Neuron (in vitro differentiated cells): ENCODE data around the gene GABARAPL1.
"Not testable (repeated sequence)": the region's sequence is repeated elsewhere in the genome, so short reads cannot be mapped to it uniquely, and the experiment has no call there.

ENCODE experiments used
- H2AFZ ChIP-seq: one replicate; pipeline ENCODE4 v1.6.1; 2013; ENCODE audit warnings: low read depth, mild to moderate bottlenecking, inconsistent platforms, low read length, moderate library complexity
- H3K27me3 ChIP-seq: one replicate; pipeline ENCODE4 v1.6.1; 2013; ENCODE audit warnings: low read length; ENCODE audit not compliant: insufficient read depth
- H3K36me3 ChIP-seq: one replicate; pipeline ENCODE4 v1.6.1; 2013; ENCODE audit warnings: low read length; ENCODE audit not compliant: insufficient read depth
- H3K4me1 ChIP-seq: one replicate; pipeline ENCODE4 v1.6.1; 2013; ENCODE audit warnings: low read length; ENCODE audit not compliant: insufficient read depth
- H3K4me3 ChIP-seq: 2 replicates; pipeline ENCODE4 v1.5.1; 2013; ENCODE audit warnings: mild to moderate bottlenecking, low read length, moderate library complexity
- H3K9me3 ChIP-seq: one replicate; pipeline ENCODE4 v1.6.1; 2013; ENCODE audit warnings: low read length

GABARAPL1 gene

GRCh38 chr12:10211101-10211939, 1.4 kb upstream of the GABARAPL1 start:
- Histone ChIP-seq H3K27me3 (no peaks in the 10 kb centered on the region), H3K36me3 (no peaks in the 10 kb centered on the region), H2AFZ (no peak overlapping the region), H3K4me1 (peaks cover 7% of the 10 kb centered on the region), H3K4me3 (no peak overlapping the region), H3K9me3 (no peaks in the 10 kb centered on the region)

DNA sequence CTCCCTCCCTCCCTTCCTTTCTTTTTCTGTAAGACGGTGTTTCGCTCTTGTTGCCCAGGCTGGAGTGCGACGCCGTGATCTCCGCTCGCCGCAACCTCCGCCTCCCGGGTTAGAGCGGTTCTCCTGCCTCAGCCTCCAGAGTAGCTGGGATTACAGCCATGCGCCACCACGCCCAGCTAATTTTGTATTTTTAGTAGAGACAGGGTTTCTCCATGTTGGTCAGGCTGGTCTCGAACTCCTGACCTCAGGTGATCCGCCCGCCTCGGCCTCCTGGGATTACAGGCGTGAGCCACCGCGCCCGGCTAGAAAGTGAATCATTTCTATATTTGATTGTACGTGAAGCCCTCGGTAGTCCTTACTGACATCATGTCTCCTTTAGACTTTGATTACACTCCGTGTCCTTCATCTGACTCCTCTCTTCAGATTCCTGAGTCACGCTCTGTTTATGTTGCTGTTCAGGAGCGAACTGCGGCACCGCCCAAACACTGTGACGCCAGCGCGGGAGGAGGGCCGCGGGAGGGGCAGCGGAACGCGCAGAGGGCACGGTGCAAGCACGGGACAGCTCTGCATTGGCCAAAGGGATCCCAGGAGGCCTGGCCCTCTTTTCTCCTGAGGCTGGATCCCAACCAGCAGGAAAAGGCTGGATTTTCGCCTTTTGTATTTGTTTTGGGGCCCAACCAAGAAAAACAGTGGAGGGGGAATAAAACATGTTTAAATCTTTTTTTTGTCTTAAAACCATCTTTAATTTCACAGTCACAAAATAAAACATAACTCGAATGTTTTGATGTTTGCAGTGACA, 538 bp upstream of the GABARAPL1 start:
- H3K4me1 ChIP-seq = peaks cover 7% of the 10 kb centered on the region
- H3K36me3 ChIP-seq = no peaks in the 10 kb centered on the region
- peak overlapping the region; percentile 95 for H2AFZ ChIP-seq
- no peaks in the 10 kb centered on the region for H3K27me3 ChIP-seq
- H3K4me3 ChIP-seq = peak overlapping the region; percentile 57
- H3K9me3 ChIP-seq = no peaks in the 10 kb centered on the region

DNA sequence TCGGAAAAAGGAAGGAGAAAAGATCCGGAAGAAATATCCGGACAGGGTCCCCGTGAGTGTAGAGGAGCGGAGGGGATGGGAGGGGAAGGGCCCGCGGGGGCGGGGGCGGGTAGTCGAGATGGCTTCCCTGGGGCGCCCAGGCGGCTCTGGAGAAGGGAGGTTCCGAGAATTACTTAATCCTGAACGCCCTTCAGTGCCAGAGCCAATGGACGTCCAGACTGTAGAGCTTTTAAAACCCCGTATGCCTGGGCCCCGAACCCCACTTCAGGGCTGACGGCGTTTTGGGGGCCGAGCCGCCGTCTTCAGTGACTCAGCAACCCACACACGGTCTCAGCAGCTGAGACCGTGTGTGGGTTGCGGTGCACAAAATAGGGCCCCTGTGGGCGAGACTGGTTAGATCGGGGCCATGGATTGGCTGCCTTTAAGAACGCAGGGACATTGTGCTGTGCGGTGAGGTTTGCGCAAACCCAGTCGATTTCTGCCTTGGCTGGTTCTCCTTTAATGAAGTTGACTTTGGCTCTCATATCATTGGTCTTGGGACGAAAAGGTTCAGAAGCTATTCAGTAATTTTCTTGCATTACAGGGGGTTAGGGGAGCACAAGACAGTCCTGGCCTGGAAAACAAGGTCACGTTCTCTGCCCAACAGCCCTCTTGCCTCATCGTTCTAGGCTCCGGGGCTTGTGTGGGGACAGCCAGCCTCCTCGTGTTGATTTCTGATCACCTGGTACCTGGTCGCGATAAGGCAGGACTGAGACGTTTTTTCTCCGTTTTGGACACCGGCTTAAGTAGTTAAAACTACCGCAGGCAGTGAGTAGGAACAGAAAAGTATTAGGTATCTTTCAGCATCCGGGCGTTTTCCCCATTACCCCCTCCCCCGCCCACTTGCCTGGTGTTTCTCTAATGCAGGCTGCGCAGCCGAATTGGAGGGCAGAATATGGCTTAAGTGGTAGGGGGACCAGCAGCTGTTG, 775 bp downstream of the GABARAPL1 start:
- no peaks in the 10 kb centered on the region for H3K9me3 ChIP-seq
- H2AFZ ChIP-seq = peak overlapping the region; percentile 95
- peak overlapping the region; percentile 57 for H3K4me3 ChIP-seq
- H3K27me3 ChIP-seq = no peaks in the 10 kb centered on the region
- H3K4me1 ChIP-seq = peaks cover 7% of the 10 kb centered on the region
- no peaks in the 10 kb centered on the region for H3K36me3 ChIP-seq

- Histone ChIP-seq H3K4me3 (peak overlapping the region; percentile 57), H3K9me3 (no peaks in the 10 kb centered on the region), H2AFZ (peak overlapping the region; percentile 95), H3K36me3 (no peaks in the 10 kb centered on the region), H3K4me1 (peaks cover 7% of the 10 kb centered on the region), H3K27me3 (no peaks in the 10 kb centered on the region)
Observed at GRCh38 chr12:10214136-10214894, 1.6 kb downstream of the GABARAPL1 start.

DNA sequence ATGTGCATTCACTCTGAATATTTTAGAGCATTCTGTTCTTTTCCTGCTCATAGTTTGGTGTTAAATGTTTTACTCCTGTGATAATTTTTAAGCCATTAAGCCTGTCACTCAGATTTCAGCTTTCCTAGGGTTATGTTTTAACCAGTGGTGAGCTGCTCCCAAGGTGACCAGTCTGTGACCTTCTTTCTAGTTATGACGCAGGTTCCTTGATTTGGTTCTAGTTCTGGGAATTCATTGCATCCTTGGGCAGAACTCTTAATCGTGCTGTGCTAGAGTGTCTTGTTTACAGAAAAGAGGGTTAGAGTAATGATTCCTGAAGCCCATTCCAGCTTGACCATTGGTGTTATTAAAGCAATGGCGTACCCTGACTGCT, 2.2 kb downstream of the GABARAPL1 start:
- H3K36me3 ChIP-seq = peaks cover 4% of the 10 kb centered on the region
- no peaks in the 10 kb centered on the region for H3K9me3 ChIP-seq
- no peaks in the 10 kb centered on the region for H3K27me3 ChIP-seq
- peak overlapping the region; percentile 57 for H3K4me3 ChIP-seq
- no peak overlapping the region for H2AFZ ChIP-seq
- peaks cover 7% of the 10 kb centered on the region for H3K4me1 ChIP-seq

DNA sequence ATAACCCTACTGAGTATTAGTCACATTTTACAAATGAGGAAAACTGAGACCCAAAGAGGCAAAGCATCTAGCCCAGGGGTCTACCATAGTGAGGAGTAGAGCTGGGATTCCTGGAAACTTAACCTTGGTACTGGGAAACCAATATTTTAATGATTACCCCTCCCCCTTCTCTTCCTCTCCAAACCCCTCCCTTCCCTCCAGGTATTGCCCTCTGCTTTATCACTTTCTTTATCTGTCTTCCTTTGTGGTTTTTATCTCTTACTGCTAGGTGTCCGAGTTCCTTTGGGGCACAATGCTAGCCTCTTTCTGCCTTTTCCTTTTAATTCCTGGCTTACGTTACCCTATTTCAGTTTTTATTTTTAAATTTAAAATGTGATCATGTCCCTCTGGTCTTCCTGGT, 2.8 kb downstream of the GABARAPL1 start:
- Histone ChIP-seq H3K4me3 (no peak overlapping the region), H2AFZ (no peak overlapping the region), H3K4me1 (peaks cover 7% of the 10 kb centered on the region), H3K27me3 (no peaks in the 10 kb centered on the region), H3K36me3 (peaks cover 8% of the 10 kb centered on the region), H3K9me3 (no peaks in the 10 kb centered on the region)

DNA sequence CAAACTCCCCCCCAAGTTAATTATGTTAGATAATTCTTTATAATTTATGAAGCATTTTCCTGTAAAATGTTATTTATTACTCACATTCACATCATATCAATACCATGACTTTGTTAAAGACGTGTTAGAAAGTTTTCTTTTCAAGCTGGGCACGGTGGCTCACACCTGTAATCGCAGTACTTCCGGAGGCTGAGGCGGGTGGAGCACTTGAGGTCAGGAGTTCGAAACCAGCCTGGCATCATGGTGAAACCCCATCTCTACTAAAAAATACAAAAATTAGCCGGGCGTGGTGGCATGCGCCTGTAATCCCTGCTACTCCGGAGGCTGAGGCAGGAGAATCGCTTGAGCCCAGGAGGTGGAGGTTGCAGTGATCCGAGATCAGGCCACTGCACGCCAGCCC, 3.3 kb downstream of the GABARAPL1 start:
- peaks cover 12% of the 10 kb centered on the region for H3K36me3 ChIP-seq
- H3K27me3 ChIP-seq, H3K4me3 ChIP-seq, H2AFZ ChIP-seq, H3K9me3 ChIP-seq, H3K4me1 ChIP-seq: not testable (repeated sequence)

DNA sequence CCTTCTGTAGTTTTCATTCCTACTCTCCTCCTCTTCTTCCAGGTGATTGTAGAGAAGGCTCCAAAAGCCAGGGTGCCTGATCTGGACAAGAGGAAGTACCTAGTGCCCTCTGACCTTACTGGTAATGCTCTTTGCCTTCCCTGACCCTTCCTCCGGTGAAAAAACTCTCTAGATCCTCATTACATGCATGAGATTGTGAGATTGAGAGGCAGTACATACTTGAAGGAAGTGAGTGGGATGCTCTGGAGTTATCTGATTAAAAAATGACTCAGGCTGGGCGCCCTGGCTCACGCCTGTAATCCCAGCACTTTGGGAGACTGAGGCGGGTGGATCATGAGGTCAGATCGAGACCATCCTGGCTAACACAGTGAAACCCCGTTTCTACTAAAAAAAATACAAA, 5.3 kb downstream of the GABARAPL1 start:
- Histone ChIP-seq H3K4me3 (no peak overlapping the region), H3K4me1 (peaks cover 7% of the 10 kb centered on the region), H3K27me3 (no peaks in the 10 kb centered on the region), H2AFZ (no peak overlapping the region), H3K36me3 (peaks cover 27% of the 10 kb centered on the region), H3K9me3 (no peaks in the 10 kb centered on the region)

DNA sequence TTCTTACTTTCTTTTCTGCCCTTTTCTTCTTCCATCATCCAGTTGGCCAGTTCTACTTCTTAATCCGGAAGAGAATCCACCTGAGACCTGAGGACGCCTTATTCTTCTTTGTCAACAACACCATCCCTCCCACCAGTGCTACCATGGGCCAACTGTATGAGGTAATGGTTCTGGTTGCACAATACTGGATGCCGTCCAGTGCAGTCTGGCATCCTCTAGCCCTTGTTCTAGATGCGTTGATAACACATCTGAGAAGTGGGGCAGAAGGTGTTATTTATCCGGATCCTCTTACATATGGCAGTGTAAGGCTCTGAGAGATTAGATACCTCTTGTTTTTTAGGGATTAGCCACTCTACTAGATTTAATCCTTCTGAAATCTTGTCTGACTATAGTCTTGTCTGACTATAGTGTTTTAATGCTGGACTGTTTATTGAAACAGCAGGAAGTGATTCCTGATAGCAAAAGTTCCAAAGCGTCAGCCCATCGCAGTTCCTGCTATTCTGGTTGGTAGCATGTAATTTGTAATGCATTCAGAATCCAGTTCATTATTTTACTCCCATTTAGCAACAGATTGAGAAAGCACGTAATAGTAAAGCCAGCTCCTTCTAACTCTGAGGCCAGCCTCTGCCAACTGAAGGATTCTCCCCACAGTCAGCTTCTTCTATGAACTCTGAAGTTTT, 7.9 kb downstream of the GABARAPL1 start:
- no peaks in the 10 kb centered on the region for H3K4me1 ChIP-seq
- H3K36me3 ChIP-seq = peaks cover 31% of the 10 kb centered on the region
- no peaks in the 10 kb centered on the region for H3K27me3 ChIP-seq
- no peaks in the 10 kb centered on the region for H3K9me3 ChIP-seq
- no peak overlapping the region for H3K4me3 ChIP-seq
- no peak overlapping the region for H2AFZ ChIP-seq

DNA sequence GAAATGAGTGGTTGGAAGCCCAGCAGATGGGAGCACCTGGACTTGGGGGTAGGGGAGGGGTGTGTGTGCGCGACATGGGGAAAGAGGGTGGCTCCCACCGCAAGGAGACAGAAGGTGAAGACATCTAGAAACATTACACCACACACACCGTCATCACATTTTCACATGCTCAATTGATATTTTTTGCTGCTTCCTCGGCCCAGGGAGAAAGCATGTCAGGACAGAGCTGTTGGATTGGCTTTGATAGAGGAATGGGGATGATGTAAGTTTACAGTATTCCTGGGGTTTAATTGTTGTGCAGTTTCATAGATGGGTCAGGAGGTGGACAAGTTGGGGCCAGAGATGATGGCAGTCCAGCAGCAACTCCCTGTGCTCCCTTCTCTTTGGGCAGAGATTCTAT, 9.2 kb downstream of the GABARAPL1 start:
- no peaks in the 10 kb centered on the region for H3K4me1 ChIP-seq
- peaks cover 31% of the 10 kb centered on the region for H3K36me3 ChIP-seq
- H3K9me3 ChIP-seq = no peaks in the 10 kb centered on the region
- no peak overlapping the region for H3K4me3 ChIP-seq
- H2AFZ ChIP-seq = no peak overlapping the region
- H3K27me3 ChIP-seq = no peaks in the 10 kb centered on the region

- H3K4me3 ChIP-seq = no peak overlapping the region
- no peak overlapping the region for H2AFZ ChIP-seq
- H3K36me3 ChIP-seq = peaks cover 31% of the 10 kb centered on the region
- H3K27me3 ChIP-seq = no peaks in the 10 kb centered on the region
- no peaks in the 10 kb centered on the region for H3K9me3 ChIP-seq
- H3K4me1 ChIP-seq = no peaks in the 10 kb centered on the region
Observed at GRCh38 chr12:10223208-10223607, 10.5 kb downstream of the GABARAPL1 start.

DNA sequence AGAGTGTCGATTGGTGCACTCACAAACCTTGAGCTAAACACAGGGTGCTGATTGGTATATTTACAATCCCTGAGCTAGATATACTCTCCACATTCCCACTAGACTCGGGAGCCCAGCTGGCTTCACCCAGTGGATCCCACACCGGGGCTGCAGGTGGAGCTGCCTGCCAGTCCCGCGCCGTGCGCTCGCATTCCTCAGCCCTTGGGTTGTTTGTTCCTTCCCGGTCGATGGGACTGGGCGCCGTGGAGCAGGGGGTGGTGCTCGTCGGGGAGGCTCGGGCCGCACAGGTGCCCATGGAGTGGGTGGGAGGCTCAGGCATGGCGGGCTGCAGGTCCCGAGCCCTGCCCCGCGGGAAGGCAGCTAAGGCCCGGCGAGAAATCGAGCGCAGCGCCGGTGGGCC, 12.7 kb downstream of the GABARAPL1 start:
- H3K4me3 ChIP-seq, H2AFZ ChIP-seq, H3K9me3 ChIP-seq, H3K27me3 ChIP-seq, H3K4me1 ChIP-seq: not testable (repeated sequence)
- peaks cover 23% of the 10 kb centered on the region for H3K36me3 ChIP-seq
